ENCODE results near the gene HS3ST1.

HS3ST1 gene
- total RNA-seq: 0 to 0.08 (median 0) reads per million in 4 donors

DNA sequence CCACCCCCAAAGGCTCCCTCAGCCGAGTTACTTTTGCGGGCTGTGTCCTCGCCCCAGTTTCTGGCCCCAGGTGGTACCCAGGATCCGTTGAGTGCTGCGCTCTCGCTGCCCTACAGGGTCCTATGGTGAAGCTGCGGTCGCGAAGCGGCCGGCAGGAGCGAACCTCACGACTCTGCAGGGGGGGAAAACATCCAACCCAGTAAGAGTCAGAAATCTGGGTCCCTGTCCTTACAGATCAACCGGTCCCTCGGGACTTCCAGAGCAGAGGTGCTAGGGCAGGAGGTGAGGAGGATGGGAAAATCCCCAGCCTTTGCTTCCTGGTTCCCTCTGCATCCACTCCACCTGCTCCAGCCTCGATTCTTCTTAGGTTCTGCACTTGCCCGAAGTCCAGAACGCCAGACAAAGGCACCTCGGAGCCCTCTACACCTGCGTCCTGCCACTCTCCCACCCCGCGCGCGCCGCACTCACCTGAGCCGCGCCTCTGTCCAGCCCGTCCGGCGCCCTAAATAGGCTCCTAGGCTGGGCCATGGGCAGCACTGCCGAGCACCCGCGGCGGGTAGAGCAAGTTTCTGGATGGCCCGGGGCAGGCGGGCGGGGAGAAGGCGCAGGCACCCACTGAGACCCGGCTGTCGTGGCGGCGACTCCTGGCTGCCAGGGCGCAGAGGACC, at the start of gene HS3ST1:
HS3ST1 (minus strand) TSS at position 664 of the 668 bp plus-strand sequence. CDS start 28,889 bp downstream, outside the sequence.
- DNase-seq: no peak

DNA sequence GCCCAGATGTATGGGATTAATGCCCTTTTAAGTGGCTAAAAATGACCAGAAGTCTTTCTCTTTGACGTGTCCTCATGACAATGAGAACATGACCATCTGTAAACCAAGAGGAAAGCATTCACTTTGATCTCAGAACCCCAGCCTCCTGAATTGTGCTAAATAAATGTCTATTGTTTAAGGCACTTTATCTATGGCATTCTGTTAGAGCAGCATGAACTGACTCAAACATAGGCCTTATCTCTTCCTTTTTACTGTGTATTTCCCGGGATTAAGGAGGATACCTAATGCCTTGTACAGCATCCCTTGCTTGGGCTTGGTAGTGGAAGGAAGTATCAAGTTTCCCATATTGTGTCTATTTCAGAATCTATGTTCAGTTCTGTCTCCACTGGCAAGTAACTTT, 47.2 kb upstream of the HS3ST1 start:
- no peak for DNase-seq

DNA sequence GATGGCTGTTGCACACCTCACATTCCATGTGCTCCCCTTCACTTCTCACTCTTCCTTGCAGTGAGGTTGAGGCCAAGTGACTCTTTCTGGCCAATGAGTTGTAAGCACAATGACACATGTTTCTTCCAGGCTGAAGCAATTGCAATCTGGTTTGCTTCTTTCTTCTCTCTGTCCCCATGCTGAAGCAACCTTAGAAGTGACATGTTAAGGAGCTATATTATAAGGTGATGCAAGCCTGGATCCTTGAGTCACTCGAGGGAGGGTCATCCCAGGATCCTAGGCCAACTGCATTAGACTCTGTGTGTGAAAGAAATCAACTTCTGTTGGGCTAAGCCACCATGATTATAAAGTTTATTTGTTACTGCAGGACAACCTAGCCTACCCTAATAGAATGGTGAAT, 45.5 kb upstream of the HS3ST1 start:
- no peak for DNase-seq

DNA sequence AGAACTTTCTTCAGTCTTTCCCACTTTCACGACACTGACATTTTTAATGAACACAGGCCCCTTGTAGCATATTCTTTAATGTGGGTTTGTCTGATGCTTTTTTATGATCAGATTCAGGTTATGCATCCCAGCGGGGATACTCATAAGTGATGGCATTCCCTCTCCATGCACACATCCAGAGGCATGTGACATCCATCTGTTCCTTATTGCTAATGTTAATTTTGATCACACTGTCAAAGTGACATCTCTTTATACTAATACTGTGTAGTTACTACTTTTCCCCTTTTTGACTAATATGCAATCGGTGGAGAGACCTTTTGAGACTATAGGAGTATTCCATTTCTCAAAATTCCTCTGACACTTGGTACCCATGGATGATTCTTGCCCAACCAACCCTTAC, 43.8 kb upstream of the HS3ST1 start:
- DNase-seq: no peak

DNA sequence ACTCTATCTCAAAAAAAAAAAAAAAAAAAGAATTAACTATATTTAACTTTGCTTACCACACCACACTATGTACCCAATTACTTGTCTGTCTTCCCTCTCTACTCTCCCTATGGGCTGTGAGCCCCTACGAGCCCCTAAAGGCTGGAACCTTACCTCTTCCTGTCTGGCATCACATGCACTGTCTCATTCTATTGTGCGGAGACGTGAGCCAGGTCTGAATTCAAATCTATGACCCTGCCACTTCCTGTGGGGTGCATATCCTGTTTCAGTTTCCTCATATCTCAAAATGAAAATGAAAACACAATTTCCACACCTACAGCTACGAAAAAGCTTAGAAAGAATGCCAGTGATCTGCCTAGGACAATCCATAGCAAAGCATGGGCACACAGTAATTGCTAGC, 42.9 kb upstream of the HS3ST1 start:
- peak; percentile 15 to 88 (median 41) for DNase-seq

DNA sequence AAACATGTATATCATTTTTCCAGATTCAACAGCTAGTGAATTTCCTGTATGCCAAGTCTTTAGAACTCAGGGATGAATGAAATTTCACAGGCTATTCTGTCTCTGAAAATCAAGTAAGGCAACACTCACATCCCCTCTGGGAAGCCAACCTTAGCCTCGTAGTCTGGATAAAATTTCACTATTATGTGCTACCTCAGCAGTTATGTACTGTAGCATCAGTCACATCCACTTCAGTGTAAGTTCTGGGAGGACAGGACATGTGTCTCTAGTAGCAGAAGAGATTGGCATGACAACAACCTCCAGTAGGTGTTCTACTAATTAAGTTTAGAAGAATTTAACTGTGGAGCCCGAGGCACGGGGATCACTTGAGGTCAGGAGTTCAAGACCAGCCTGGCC, 42.4 kb upstream of the HS3ST1 start:
- no peak for DNase-seq

DNA sequence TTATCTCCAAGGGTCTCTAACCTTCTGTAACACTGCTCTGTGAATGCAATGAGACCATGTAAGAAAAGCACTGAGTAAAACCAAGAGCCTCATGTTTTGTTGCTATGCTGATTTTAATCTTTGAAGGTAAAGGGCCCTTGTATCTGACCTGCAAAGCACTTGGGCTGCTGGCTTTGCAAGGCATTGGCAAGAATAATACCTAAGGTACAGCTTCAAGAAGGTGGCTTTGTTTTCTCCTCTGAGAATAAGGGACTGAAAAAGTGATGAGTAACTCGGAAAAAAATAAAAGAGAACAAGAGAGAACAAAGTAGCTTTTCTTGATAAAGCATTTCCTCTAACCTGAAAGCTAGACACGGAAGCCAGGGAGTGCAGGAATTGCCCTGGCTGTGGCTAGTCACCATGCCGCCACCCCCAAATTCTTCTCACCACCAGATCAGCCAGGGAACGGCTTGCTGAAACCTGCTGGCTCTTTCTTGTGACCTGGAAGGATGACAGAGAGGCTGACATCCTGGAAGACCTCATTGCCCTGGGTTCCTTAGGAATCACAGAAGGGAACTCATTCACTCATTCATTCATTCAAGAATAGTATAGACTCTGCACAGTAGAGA, 41.8 kb upstream of the HS3ST1 start:
- DNase-seq: peak in 1 of 5 donors; percentile 39

DNA sequence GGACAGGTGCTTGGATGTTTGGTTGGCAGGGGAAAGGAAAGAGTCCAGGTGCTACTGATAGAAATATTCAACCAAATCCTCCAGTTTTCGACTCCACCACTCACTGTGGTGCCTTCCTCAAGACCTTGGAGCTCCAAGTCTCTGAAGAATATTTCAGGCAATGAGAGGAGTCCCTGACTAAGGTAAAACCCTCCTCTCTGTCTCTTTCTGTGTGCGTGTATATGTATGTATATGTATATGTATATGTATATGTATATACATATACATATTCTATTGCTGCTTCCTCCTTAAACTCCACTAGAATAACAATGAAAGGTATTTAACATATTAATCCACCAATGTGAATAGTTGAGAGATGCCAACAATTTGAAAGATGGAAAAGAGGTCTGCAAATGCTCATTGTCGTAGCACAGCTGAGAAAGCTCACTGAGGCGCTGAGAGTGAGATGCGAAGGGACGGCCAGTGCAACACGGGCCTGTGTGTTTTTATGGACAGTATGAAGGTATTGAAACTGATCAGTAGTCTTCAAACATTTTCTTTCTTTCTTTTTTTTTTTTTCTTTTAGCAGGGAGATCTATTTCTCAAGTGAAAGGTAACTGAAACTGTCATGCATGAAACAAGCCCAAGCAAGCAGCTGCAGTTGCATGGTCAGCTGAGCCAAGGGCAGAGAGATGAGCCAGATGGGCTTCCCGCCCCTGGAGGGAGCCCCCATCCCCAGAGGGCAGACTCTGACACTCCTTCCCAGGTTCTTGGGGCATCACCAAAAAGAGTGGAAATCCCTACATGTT, 41.1 kb upstream of the HS3ST1 start:
- DNase-seq: no peak

DNA sequence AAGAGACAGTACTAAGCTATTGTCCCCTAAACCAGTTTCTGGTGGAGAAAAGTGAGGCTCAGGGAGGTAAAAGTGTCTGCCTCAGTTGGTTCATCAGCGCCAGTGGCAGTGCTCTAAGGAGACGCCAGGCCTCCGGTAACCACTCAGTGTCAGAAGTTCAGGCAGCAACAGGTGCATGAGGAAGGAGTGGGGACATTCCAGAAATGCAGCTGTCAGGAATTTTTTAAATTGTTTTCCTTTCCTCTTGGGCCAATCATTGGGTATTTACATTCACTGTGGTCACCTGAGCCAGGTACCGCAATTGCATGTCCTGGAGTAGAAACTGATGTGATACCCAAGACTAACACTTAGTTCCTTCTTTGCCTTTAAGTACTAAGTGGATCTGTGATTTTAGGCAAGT, 40.2 kb upstream of the HS3ST1 start:
- no peak for DNase-seq

DNA sequence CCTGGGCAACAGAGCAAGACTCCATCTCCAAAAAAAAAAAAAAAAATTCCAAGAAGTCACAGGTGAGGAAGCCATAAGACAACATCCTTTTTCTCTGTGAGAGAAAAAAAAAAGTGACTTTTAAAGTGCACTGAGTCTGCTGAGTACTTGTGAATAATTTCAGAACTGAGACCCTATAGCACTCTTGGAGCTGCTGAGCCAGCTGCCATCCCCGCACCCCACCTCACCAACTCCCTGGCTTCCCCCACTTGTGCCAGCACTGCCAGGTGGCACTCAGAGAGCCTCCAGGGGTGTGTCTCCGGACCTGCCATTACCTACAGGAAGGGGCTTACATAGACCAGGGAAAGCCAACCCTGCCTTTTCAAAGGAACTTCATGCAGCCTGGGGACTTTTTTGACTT, 39.2 kb upstream of the HS3ST1 start:
- DNase-seq: no peak

DNA sequence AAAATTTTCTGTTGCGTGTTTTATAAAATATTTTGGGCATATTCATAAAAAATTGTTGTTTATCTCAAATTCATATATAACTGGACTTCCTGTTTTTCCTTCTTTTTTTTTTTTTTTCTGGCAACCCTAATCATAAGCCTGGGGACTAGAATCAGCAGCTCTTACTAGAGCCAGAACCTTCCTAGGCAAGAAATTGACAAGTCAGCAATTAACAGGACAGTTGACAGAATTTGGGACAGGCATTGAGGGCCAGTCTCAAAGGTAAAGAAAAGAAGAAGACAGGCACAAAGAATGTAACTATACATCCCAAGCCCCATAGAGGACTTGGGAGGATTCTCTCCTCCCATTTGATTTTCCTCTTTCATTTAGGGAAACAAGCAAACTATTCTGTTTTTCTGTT, 35.0 kb upstream of the HS3ST1 start:
- DNase-seq: no peak

DNA sequence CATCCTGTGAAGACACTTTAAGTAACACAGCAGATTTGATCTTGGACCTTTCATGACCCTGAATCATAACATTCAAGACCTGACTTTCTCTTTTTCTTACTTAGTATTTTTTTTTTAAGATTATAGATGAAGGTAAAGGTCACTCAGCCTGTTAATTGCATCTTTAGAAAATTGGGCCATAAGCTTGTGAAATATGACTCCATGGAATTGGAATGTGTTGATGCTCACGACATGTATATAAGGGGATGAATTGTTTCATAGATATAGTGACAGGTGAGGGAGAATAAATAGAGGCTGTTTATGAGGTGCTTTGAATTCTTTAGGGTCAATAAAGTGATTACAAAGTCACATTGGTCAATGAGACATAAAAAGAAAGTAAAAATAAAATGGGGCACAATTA, 27.7 kb upstream of the HS3ST1 start:
- DNase-seq: no peak

DNA sequence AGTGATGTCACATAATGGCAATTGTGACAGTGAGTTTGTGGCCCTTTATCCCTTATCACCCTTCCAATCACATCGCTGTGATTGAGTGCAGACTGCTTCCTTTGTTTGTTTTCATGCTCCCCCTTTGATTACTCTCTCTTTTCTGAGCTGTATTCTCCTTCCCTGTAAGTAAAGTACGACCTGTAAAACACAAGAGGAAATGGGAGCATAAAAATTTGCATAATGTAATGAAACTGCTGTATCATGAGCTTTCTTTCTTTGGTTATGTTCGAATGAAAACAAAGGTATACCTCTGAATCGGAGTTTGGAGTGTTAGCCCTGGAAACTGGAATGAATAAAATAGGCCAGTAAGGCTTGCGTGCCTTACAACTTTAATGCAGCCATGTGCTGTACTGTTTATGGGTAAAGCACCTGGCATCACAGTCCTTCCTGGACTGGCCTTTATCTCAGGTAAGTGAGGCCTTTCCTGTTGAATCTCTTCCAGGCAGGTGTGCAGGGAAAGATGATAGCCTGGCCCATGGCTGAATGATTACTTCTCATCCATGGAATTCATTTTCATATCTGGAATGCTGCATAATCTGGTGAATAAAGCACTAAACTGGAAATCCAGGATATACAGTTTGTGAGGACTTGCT, 26.6 kb upstream of the HS3ST1 start:
- no peak for DNase-seq

DNA sequence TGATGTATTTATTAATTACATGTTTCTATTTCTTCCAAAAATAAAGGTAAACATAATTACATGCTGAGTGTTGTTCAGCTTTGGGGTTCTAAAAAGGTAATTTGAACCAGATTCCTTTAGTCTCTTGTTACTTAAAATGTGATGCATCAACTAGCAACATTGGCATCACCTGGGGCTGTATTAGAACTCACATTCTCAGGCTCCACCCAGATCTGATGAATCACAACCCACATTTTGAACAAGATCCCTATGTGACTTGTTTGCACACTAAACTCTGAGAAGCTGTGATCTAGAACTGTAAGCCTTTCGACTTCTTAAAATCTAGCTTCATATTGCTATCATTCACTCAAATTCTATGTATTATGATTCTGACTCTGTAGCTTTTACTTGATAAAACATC, 23.0 kb upstream of the HS3ST1 start:
- no peak for DNase-seq

DNA sequence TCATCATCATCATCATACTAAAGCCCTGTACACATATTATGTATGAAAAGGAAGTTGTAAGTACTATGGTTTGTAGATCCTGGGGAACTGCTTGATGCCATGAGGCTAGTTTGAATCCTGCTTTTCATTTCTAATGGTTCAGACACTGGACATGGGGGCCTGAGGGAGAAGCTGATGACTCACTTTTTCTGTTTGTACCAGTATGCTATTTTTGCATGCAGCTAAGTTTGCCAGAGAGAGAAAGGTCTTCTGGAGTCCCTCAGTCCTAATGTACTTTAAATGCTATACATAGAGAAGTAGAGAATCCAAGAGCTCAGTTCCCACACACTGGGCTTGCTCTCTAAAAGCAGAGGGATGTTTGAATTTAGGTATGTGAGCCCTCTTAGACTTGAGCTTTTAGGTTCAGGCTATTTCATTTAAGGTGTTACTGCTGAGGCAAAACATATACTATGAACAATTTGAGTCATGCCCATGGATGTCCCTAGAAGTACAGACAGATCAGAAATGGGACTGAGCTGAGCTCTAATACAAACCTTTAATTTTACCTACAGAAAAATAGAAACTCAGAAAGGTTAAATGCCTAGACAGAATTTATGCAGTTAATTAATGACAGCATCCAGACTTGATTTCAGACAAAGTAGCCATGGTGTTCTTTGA, 17.6 kb upstream of the HS3ST1 start:
- DNase-seq: no peak

DNA sequence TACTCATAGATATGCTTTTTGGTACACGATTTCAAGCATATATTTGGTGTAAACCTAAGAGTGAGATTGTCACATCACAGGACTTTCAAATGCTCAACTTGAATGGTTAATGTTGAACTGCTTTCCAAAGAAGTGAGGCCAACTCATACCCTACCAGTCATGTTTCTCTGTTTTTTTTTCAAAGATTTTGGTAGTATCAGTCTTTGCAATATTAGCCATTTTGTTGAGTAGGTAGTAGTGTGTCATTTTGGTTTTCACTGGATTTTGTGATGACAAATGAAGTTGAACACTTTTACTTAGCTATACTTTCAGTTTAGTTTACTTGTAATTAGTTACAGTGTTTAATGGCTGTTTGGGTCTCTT, 12.5 kb upstream of the HS3ST1 start:
- DNase-seq: no peak

DNA sequence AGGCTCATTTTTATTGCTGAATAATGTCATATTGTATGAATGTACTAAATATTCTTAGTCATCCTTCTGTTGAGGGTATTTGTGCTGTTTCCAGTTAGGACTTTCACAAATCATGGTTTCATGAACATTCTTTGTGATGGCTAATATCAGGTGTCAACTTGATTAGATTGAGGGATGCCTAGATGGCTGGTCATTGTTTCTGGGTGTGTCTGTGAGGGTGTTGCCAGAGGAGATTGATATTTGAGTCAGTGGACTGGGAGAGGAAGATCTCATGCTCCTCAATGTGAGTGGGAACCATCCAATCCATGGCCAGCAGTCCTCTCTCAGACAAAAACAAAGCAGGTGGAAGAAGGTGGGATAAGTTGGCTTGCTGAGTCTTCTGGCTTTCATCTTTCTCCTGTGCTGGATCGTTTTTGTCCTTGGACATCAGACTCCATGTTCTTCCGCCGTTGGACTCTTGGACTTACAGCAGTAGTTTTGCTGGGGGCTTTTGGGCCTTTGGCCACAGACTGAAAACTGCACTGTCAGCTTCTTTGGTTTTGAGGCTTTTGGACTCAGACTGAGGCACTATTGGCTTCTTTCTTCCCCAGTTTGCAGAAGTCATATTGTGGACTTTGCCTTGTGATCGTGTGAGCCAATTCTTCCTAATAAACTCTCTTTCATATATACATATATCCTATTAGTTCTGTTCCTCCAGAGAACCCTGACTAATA, 11.9 kb upstream of the HS3ST1 start:
- DNase-seq: no peak

DNA sequence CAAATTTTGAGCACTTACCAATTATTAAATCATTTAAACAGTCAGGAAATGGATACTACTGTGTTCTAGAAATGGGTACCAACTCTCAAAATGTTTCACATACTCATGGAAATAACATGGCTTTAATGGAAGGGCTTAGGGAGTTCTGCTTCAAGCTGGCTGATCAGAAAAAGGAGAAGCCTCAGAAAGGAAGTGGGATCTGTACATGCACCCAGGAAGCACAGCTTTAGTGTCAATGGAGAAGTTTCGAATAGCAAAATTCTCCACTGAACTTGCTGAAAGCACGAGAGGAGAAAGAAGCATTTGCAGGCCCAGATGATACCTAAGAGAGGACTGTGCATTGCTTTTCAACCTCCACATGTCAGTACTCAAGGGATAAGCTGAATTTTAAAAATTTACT, 11.1 kb upstream of the HS3ST1 start:
- DNase-seq: no peak

DNA sequence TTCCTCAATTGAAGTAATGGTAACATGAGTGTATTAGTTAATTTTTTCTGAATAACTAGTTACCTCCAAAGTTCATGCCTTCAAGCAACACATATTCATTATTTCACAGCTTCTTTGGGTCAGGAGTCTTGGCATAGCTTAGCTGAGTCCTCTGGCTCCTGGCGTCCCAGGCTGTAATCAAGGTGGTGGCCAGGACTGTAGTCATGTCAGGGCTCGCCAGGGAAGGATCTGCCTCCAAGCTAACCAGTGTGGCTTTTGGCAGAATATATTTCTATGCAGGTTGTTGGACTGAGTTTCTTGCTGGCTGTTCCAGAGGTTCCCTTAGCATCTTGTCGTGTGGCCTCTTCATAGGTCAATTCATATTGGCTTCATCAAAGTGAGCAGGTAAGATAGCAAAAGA, 10.0 kb upstream of the HS3ST1 start:
- DNase-seq: no peak

DNA sequence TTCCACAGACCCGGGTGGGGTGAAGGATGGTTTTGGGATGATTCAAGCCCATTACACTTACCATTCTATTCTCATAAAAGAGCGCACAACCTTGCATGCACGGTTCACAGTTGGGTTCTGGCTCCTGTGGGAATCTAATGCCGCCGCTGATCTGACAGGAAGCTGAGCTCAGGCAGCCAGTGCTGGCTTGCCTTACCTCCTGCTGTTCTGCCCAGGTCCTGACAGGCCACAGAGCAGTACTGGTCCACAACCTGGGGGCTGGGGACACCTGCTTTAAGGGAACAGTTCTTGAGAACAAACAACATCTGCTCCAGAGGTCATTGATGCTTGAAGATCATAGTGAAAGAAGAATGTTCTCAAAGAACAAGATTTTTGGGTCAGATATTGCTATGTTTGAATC, 8.0 kb upstream of the HS3ST1 start:
- DNase-seq: no peak

DNA sequence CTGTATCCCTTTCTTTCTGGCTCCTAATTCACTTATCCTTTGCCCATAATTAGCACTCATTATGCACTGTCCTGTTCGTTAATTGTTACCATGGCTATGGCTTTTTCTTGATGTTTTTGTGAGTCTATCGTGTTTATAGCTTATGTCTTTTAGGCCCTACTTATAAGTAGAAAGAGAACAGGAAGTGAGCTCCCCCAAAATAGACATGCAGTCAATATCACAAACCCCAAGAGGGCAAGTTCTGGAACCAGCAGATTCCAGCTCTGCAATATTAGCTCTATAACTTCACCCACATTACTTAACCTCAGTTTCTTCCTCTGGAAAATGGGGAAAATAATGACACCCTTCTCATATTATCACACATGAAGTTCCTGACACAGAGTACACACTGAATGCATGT, 7.4 kb upstream of the HS3ST1 start:
- DNase-seq: no peak

DNA sequence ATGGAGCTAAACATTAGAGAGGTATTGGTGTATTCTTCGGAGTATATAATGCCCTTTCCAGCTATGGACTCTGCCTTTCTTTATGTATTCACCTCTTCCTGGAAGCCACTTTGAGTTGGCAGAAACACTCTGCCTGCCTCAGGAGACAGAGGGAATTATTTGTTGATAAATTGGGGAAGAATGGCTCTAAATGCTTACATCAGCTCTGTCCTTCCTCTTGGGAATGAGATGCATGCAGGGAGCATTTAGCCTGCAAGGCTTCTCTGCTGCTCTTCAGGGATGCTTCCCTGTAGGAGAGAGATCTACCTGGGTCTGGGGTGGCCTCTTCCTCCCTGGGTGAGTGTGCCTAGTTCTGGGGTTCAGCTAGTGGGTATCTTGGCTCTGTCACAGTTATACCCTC, 6.9 kb upstream of the HS3ST1 start:
- DNase-seq: no peak

DNA sequence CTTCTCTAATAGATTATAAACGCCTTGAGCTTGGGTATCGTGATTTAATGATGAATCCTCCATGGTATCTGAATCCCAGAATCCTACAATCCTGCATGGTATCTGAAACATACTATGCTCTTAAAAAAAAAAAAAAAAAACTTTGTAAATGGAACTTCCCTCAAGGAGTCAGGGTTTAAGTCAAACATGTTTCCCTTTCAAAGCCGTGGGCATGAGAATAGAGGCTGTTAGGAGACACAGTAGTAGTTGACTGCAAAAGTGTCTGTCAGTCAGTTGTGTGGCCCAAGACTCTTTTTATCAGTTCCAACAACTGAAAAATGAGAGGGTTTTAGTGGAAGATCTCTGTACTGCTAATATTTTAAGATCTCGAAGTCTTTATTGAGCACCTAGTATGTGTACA, 2.4 kb upstream of the HS3ST1 start:
- no peak for DNase-seq

Data from T-helper 1 cell (primary cell).